Measurements from ENCODE around the gene ISLR. TPM values are rescaled to one million over a fixed set of nuclear protein-coding genes. Genes with fewer than 3 reads are reported as not detected.

Gene ISLR, protein sequence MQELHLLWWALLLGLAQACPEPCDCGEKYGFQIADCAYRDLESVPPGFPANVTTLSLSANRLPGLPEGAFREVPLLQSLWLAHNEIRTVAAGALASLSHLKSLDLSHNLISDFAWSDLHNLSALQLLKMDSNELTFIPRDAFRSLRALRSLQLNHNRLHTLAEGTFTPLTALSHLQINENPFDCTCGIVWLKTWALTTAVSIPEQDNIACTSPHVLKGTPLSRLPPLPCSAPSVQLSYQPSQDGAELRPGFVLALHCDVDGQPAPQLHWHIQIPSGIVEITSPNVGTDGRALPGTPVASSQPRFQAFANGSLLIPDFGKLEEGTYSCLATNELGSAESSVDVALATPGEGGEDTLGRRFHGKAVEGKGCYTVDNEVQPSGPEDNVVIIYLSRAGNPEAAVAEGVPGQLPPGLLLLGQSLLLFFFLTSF
- polyA plus RNA-seq (2011; rRNA removed), result 0.10 and 0.28 TPM in 2 replicates
- 0.11 and 0.17 TPM in 2 replicates for polyA plus RNA-seq (2012; cell fraction: cytosol; rRNA removed)
- 0.59 and 1.1 TPM in 2 replicates for polyA plus RNA-seq (2012; cell fraction: nucleus; rRNA removed)
- 0.25 to 0.43 TPM (median 0.30 TPM) in 3 replicates for polyA plus RNA-seq (2017; fragmentation: RNase III; extraction: RNeasy Plus Mini Kit Qiagen cat#74134 plus additional on column Dnase treatment)
- 0.12 TPM in 1 of 2 replicates, not detected in the other for polyA minus RNA-seq (2011; rRNA and poly(A)+ RNA removed)

DNA sequence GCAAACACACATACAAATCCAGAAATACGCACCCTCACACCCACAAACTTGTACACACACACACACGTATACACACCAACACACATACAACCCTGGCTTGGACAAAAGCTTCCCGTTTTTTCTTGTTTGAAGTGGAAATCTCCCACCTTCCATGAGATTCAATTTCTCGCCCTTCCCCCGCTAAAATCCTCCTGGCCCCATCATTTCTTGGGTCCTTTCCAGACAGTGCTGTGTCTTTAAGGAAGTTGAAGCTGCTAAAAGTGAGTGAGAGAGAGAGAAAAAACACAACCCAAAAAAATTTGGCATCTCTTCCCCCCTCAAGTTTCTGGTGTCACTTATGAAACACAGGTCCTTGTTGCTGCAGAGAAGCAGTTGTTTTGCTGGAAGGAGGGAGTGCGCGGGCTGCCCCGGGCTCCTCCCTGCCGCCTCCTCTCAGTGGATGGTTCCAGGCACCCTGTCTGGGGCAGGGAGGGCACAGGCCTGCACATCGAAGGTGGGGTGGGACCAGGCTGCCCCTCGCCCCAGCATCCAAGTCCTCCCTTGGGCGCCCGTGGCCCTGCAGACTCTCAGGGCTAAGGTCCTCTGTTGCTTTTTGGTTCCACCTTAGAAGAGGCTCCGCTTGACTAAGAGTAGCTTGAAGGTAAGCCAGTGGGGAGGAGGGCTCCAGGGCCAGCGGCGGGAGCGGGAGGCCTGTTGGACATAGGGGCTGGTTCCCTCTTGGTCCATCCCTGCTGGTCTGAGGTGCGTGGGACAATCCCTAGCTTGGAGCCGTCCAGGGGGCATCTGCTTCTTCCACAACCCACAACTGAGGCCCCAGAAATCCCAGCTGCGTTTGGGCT, at the start of gene ISLR:
Gene ISLR, plus strand, starts transcription at position 331 of the 839 bp plus-strand sequence. CDS start 1,149 bp downstream, outside the sequence.
- Histone ChIP-seq H3K9me3 (no peaks in the 10 kb centered on the region), H3K27ac (peak within 1 kb of the TSS in 1 of 2 experiments; percentile 79; a peak in 4 of 6 replicates), H3K4me2 (peak within 1 kb of the TSS; percentile 21; the same call in 2 of the 3 replicates), H3K4me3 (no peak within 1 kb of the TSS), H3K4me1 (peaks cover 39% of the 10 kb centered on the region)
- ChIA-PET POLR2A (interaction anchor here (0.6 to 1.4 kb wide), 5 partner anchors 29 to 134 kb away, joined by 3 to 5 read pairs (median 3); partner anchors contain the start of genes CCDC33, ISLR2 and STRA6), CTCF (interaction anchor here (1.0 to 1.8 kb wide), 4 partner anchors 18 to 149 kb away, joined by 3 to 5 read pairs (median 4); no protein-coding TSS in a partner anchor)
- peak in 1 of 2 experiments; percentile 4; a peak in 2 of 6 replicates for ATAC-seq
- WGBS (ENCODE audit: missing lambda C conversion rate), result 77% methylated on average over 18 of the region's 20 CpGs
- FAIRE-seq, result no peak
- TF ChIP-seq, protein P1, sequence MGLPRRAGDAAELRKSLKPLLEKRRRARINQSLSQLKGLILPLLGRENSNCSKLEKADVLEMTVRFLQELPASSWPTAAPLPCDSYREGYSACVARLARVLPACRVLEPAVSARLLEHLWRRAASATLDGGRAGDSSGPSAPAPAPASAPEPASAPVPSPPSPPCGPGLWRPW (IDR thresholded peaks at IDR 0.05), result no peak
- no peak for TF ChIP-seq CHD4 (IDR thresholded peaks at IDR 0.05; ENCODE audit: borderline replicate concordance)
- TF ChIP-seq, protein P2, sequence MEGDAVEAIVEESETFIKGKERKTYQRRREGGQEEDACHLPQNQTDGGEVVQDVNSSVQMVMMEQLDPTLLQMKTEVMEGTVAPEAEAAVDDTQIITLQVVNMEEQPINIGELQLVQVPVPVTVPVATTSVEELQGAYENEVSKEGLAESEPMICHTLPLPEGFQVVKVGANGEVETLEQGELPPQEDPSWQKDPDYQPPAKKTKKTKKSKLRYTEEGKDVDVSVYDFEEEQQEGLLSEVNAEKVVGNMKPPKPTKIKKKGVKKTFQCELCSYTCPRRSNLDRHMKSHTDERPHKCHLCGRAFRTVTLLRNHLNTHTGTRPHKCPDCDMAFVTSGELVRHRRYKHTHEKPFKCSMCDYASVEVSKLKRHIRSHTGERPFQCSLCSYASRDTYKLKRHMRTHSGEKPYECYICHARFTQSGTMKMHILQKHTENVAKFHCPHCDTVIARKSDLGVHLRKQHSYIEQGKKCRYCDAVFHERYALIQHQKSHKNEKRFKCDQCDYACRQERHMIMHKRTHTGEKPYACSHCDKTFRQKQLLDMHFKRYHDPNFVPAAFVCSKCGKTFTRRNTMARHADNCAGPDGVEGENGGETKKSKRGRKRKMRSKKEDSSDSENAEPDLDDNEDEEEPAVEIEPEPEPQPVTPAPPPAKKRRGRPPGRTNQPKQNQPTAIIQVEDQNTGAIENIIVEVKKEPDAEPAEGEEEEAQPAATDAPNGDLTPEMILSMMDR (IDR thresholded peaks at IDR 0.05), result no peak
- TF ChIP-seq MAZ (IDR thresholded peaks at IDR 0.05; ENCODE audit: borderline replicate concordance, low read depth, low read length), result no peak
- TF ChIP-seq JUNB (IDR thresholded peaks at IDR 0.05), result no peak
- TF ChIP-seq, protein P3, sequence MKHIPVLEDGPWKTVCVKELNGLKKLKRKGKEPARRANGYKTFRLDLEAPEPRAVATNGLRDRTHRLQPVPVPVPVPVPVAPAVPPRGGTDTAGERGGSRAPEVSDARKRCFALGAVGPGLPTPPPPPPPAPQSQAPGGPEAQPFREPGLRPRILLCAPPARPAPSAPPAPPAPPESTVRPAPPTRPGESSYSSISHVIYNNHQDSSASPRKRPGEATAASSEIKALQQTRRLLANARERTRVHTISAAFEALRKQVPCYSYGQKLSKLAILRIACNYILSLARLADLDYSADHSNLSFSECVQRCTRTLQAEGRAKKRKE (CRISPR knock-in tag; IDR thresholded peaks at IDR 0.05; ENCODE audit: low read depth), result no peak
- no peak for TF ChIP-seq FOSB (CRISPR knock-in tag; IDR thresholded peaks at IDR 0.05)
- TF ChIP-seq POLR2AphosphoS2 (conservative IDR thresholded peaks at IDR 0.05; ENCODE audit: low read length), result no peak
- TF ChIP-seq CBX8 (IDR thresholded peaks at IDR 0.05), result no peak
- no peak for TF ChIP-seq RNF2 (IDR thresholded peaks at IDR 0.05; ENCODE audit: borderline replicate concordance, low read depth)
- DNase-seq (ENCODE audit: low read depth in 1 of 2, low spot score in 1 of 2), result no peak

DNA sequence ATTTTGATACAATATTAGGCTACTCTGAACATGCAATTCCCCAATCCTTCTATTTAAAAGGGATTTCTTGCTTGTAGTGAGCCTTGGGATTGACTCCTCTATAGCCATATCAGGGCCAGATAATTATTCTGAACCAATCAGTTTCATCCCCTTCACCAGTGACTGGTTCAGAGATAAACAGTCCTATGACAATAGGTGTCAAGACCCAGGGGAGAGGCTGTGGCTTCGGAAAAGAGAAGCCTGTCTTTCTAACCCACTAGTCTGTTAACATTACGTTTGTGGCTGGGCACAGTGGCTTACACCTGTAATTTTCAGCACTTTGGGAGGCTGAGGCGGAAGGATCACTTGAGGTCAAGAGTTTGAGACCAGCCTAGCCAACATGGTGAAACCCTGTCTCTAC, 49.3 kb upstream of the ISLR start:
- ATAC-seq (no peak), FAIRE-seq (no peak), DNase-seq (ENCODE audit: low read depth in 1 of 2, low spot score in 1 of 2) (no peak)
- 0 out of 6 replicates have a peak overlapping the region, but pooled peaks of 1 of the 2 experiments have one; percentile 4 for H3K27ac ChIP-seq
- ChIA-PET CTCF (interaction anchor here (0.9 kb wide), 1 partner anchor 184 kb away, joined by 5 read pairs; no protein-coding TSS in a partner anchor), POLR2A (no interaction called here)
- H3K9me3 ChIP-seq, result no peaks in the 10 kb centered on the region
- H3K4me1 ChIP-seq, result peaks cover 11% of the 10 kb centered on the region; the same call in 2 of the 3 replicates
- H3K4me3 ChIP-seq, result no peak overlapping the region
- TF ChIP-seq MAFK (IDR thresholded peaks at IDR 0.05; ENCODE audit: partially characterized antibody), result no peak
- no peak for TF ChIP-seq HEYL (CRISPR knock-in tag; IDR thresholded peaks at IDR 0.05)
- TF ChIP-seq BHLHE40 (IDR thresholded peaks at IDR 0.05; ENCODE audit: low read depth, low read length), result no peak
- TF ChIP-seq RFX5 (IDR thresholded peaks at IDR 0.05), result no peak
- no peak for TF ChIP-seq CBX2 (IDR thresholded peaks at IDR 0.05; ENCODE audit: borderline replicate concordance, low read depth)
- TF ChIP-seq ZNF302 (CRISPR knock-in tag; IDR thresholded peaks at IDR 0.05), result no peak
- TF ChIP-seq JUN (IDR thresholded peaks at IDR 0.05), result no peak
- TF ChIP-seq, protein P3 (CRISPR knock-in tag; IDR thresholded peaks at IDR 0.05; ENCODE audit: low read depth), result no peak
- H3K4me2 ChIP-seq, result no peak overlapping the region
- 68% methylated on average over 3 of the region's 3 CpGs for WGBS (ENCODE audit: missing lambda C conversion rate)

Measured in A549 (cell line).